K562 treated with DMSO at 1 percent for 4 hours (cell line): ENCODE measurements around the gene HOXC5. TPM values are rescaled to one million over a fixed set of nuclear protein-coding genes. Genes with fewer than 3 reads are reported as not detected.

ENCODE experiments used
- total RNA-seq: library from RNA; unstranded; fragments of 300-600 nt; gene quantifications from 2 replicates; pipeline ENCODE4 v1.2.3, GENCODE V29; 2022; ENCODE audit not compliant: insufficient read depth

Gene HOXC5
- not detected in 2 replicates for total RNA-seq

GRCh38 chr12:54032627-54033100 is at the start of gene HOXC5:
Gene HOXC5, plus strand, starts transcription at chr12:54033050. Its CDS starts 73 bp downstream, at chr12:54033123.

GRCh38 chr12:53984901-53985691 is 47.8 kb upstream of the HOXC5 start, which contains the start of gene HOXC10:
Gene HOXC10, plus strand, starts transcription at chr12:53985146. Its CDS starts 114 bp downstream, at chr12:53985260.

GRCh38 chr12:54000116-54001114 is 32.4 kb upstream of the HOXC5 start, which contains the start of gene HOXC9:
Gene HOXC9, plus strand, starts transcription at chr12:54000161. Its CDS starts 28 bp downstream, at chr12:54000189.

GRCh38 chr12:54028314-54029201 is 4.3 kb upstream of the HOXC5 start, which contains the start of gene HOXC6:
Gene HOXC6, plus strand, starts transcription at chr12:54028440. Its CDS starts 82 bp downstream, at chr12:54028522.

GRCh38 chr12:54053751-54054741 is 21.2 kb downstream of the HOXC5 start, which contains the start of gene HOXC4:
Gene HOXC4, plus strand, starts transcription at chr12:54053835. Its CDS starts 88 bp downstream, at chr12:54053923.

Other genes starting within 250 kb of the HOXC5 start
- gene HOXC13, start 94.2 kb upstream of the HOXC5 start, total RNA-seq: 0.69 and 1.8 TPM in 2 replicates
- 0.74 and 1.2 TPM in 2 replicates for gene HOXC12, start 78.1 kb upstream of the HOXC5 start, total RNA-seq
- not detected in 2 replicates for gene HOXC11, start 59.9 kb upstream of the HOXC5 start, total RNA-seq
- not detected in 2 replicates for gene HOTAIR, start 58.1 kb upstream of the HOXC5 start, total RNA-seq
- gene HOXC10, start 47.9 kb upstream of the HOXC5 start, total RNA-seq: 1.8 TPM in 1 of 2 replicates, not detected in the other
- 16.9 and 19.0 TPM in 2 replicates for gene HOXC9, start 32.9 kb upstream of the HOXC5 start, total RNA-seq
- gene HOXC8, start 24.1 kb upstream of the HOXC5 start, total RNA-seq: 0.34 TPM in 1 of 2 replicates, not detected in the other
- gene HOXC6, start 4.6 kb upstream of the HOXC5 start, total RNA-seq: 3.0 and 3.9 TPM in 2 replicates
- not detected in 2 replicates for gene HOXC4, start 20.8 kb downstream of the HOXC5 start, total RNA-seq
- gene SMUG1, start 155.9 kb downstream of the HOXC5 start, total RNA-seq: 21.5 and 24.2 TPM in 2 replicates
- gene CBX5, start 247.1 kb downstream of the HOXC5 start, total RNA-seq: 23.7 and 30.5 TPM in 2 replicates
- gene HNRNPA1, start 247.7 kb downstream of the HOXC5 start, total RNA-seq: 2,080 and 2,209 TPM in 2 replicates